ENCODE measurements around the gene BANF2. TPM values are rescaled to one million over a fixed set of nuclear protein-coding genes. Genes with fewer than 3 reads are reported as not detected.
A peak's percentile ranks its signal among the peaks of the same experiment; 100 is the strongest.

BANF2 gene
- total and polyA plus RNA-seq, 2 of the 13 experiments (the other 11 are each of a cell fraction or from before 2014, with no cell fraction given): 0.35 TPM; not detected in 1

- TF ChIP-seq AHDC1 (CRISPR knock-in tag; IDR thresholded peaks at IDR 0.05; ENCODE audit: borderline replicate concordance) (no peak), ZNF547 (CRISPR knock-in tag; IDR thresholded peaks at IDR 0.05) (no peak), ZFX (CRISPR knock-in tag; IDR thresholded peaks at IDR 0.05; ENCODE audit: low read depth) (no peak), ZFP36 (IDR thresholded peaks at IDR 0.05; ENCODE audit: borderline replicate concordance, low read depth, low read length, partially characterized antibody) (no peak), RXRA (CRISPR knock-in tag; IDR thresholded peaks at IDR 0.05) (peak; percentile 88), CHCHD3 (CRISPR knock-in tag; IDR thresholded peaks at IDR 0.05) (no peak), ZNF619 (CRISPR knock-in tag; IDR thresholded peaks at IDR 0.05) (no peak), CHD4 (IDR thresholded peaks at IDR 0.05; ENCODE audit: borderline replicate concordance, low read length) (no peak), SNRNP70 (IDR thresholded peaks at IDR 0.05; ENCODE audit: low read depth, low read length) (no peak), ESRRA (CRISPR knock-in tag; IDR thresholded peaks at IDR 0.05; ENCODE audit: low read depth) (no peak), ZNF747 (CRISPR knock-in tag; IDR thresholded peaks at IDR 0.05; ENCODE audit: borderline replicate concordance) (no peak; the same call in 1 of the 2 replicates), ZNF790 (CRISPR knock-in tag; IDR thresholded peaks at IDR 0.05; ENCODE audit: borderline replicate concordance) (no peak), MAZ (IDR thresholded peaks at IDR 0.05; ENCODE audit: borderline replicate concordance, low read depth, low read length) (no peak), MAZ (CRISPR knock-in tag; IDR thresholded peaks at IDR 0.05; ENCODE audit: low read depth) (no peak), TAF1 (CRISPR knock-in tag; IDR thresholded peaks at IDR 0.05) (no peak), ZNF264 (CRISPR knock-in tag; IDR thresholded peaks at IDR 0.05) (no peak)
- TF ChIP-seq, protein P1, sequence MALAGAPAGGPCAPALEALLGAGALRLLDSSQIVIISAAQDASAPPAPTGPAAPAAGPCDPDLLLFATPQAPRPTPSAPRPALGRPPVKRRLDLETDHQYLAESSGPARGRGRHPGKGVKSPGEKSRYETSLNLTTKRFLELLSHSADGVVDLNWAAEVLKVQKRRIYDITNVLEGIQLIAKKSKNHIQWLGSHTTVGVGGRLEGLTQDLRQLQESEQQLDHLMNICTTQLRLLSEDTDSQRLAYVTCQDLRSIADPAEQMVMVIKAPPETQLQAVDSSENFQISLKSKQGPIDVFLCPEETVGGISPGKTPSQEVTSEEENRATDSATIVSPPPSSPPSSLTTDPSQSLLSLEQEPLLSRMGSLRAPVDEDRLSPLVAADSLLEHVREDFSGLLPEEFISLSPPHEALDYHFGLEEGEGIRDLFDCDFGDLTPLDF (CRISPR knock-in tag; IDR thresholded peaks at IDR 0.05): no peak
- TF ChIP-seq, protein P2, sequence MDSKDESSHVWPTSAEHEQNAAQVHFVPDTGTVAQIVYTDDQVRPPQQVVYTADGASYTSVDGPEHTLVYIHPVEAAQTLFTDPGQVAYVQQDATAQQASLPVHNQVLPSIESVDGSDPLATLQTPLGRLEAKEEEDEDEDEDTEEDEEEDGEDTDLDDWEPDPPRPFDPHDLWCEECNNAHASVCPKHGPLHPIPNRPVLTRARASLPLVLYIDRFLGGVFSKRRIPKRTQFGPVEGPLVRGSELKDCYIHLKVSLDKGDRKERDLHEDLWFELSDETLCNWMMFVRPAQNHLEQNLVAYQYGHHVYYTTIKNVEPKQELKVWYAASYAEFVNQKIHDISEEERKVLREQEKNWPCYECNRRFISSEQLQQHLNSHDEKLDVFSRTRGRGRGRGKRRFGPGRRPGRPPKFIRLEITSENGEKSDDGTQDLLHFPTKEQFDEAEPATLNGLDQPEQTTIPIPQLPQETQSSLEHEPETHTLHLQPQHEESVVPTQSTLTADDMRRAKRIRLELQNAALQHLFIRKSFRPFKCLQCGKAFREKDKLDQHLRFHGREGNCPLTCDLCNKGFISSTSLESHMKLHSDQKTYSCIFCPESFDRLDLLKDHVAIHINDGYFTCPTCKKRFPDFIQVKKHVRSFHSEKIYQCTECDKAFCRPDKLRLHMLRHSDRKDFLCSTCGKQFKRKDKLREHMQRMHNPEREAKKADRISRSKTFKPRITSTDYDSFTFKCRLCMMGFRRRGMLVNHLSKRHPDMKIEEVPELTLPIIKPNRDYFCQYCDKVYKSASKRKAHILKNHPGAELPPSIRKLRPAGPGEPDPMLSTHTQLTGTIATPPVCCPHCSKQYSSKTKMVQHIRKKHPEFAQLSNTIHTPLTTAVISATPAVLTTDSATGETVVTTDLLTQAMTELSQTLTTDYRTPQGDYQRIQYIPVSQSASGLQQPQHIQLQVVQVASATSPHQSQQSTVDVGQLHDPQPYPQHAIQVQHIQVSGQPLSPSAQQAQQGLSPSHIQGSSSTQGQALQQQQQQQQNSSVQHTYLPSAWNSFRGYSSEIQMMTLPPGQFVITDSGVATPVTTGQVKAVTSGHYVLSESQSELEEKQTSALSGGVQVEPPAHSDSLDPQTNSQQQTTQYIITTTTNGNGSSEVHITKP (CRISPR knock-in tag; IDR thresholded peaks at IDR 0.05; ENCODE audit: low read depth): no peak
- TF ChIP-seq, protein P3, sequence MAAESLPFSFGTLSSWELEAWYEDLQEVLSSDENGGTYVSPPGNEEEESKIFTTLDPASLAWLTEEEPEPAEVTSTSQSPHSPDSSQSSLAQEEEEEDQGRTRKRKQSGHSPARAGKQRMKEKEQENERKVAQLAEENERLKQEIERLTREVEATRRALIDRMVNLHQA (CRISPR knock-in tag; IDR thresholded peaks at IDR 0.05): no peak
Measured at GRCh38 chr20:17725094-17725835, 25.5 kb downstream of the BANF2 start (continued).

All from HepG2 (cell line).